Endothelial cell of umbilical vein (primary cell): Measurements from ENCODE around the gene ANP32B. TPM values are rescaled to one million over a fixed set of nuclear protein-coding genes. Genes with fewer than 3 reads are reported as not detected.

Source experiments
- BruUV-seq: library from RNA; stranded (reverse); fragments of 400-500 nt; replicated peaks from 2 replicates; lab custom pipeline; 2021; lab: Mats Ljungman, UMichigan
- CTCF ChIA-PET: fragments of 300-600, 350-600 bp; sonication (Branson Sonifier 250); formaldehyde crosslinking; loops from one replicate; lab custom pipeline; 2021; ENCODE audit warnings: antibody characterized with exemption, inconsistent platforms; lab: Charles Lee
- POLR2A ChIA-PET: fragments of 300-600, 350-600 bp; sonication (Branson Sonifier 250); formaldehyde crosslinking; loops from one replicate; lab custom pipeline; 2021; ENCODE audit warnings: antibody characterized with exemption, inconsistent platforms; lab: Charles Lee
- DNase-seq: peaks from one replicate; pipeline ENCODE4 v3.0.0-alpha.2; 2011; ENCODE audit warnings: low read depth, low spot score
- FAIRE-seq: peaks from 2 replicates; lab custom pipeline; 2011; peaks lifted over from hg19 to GRCh38; lab: Jason Lieb, UNC
- H2AFZ ChIP-seq: 2 replicates; pipeline ENCODE4 v1.6.0; 2012; ENCODE audit warnings: low read depth, low read length, control low read depth, inconsistent platforms
- H3K27ac ChIP-seq: 2 replicates; pipeline ENCODE4 v1.5.1; 2011; ENCODE audit warnings: low read depth, mild to moderate bottlenecking, control low read depth, low read length, moderate library complexity; ENCODE audit not compliant: insufficient read depth
- H3K27me3 ChIP-seq, 2 experiments: 2 replicates each; pipeline versions ENCODE4 v1.6.0 to v1.6.1; 2011; ENCODE audit warnings: low read length in 2 of 2, mixed read lengths in 1 of 2; ENCODE audit not compliant: control insufficient read depth in 2 of 2, insufficient read depth in 2 of 2
- H3K36me3 ChIP-seq, 2 experiments: 2 replicates in 1 of 2; 3 replicates in 1 of 2; pipeline ENCODE4 v1.5.1; 2011; ENCODE audit warnings: low read length in 2 of 2, mild to moderate bottlenecking in 1 of 2, moderate library complexity in 1 of 2; ENCODE audit not compliant: control insufficient read depth in 2 of 2, insufficient read depth in 2 of 2; ENCODE audit errors: extremely low read depth in 1 of 2
- H3K4me1 ChIP-seq: 3 replicates; pipeline ENCODE4 v1.5.1; 2011; ENCODE audit warnings: mild to moderate bottlenecking, low read length; ENCODE audit not compliant: control insufficient read depth, insufficient read depth; ENCODE audit errors: extremely low read depth
- H3K4me2 ChIP-seq: 2 replicates; pipeline ENCODE4 v1.6.1; 2011; ENCODE audit warnings: low read length, control low read depth, mixed read lengths; ENCODE audit not compliant: insufficient read depth
- H3K4me3 ChIP-seq, 3 experiments: fragments of 200-600 bp in 1 of 3; sonication (generic), shearing (Covaris generic) in 1 of 3; replicated peaks in 1 of 3; 2 replicates each; pipeline ENCODE4 v1.5.1; 2011 to 2016; ENCODE audit warnings: control low read depth in 3 of 3, low read length in 3 of 3, mild to moderate bottlenecking in 2 of 3, inconsistent platforms in 1 of 3, low read depth in 1 of 3, moderate library complexity in 1 of 3; ENCODE audit not compliant: insufficient read depth in 1 of 3
- H3K79me2 ChIP-seq: 2 replicates; pipeline ENCODE4 v1.6.0; 2012; ENCODE audit warnings: low read length, inconsistent platforms; ENCODE audit not compliant: control insufficient read depth, insufficient read depth
- H3K9ac ChIP-seq: replicated peaks from 2 replicates; pipeline ENCODE3; 2011; ENCODE audit warnings: low read length, control low read depth; ENCODE audit not compliant: insufficient read depth; ENCODE audit errors: extremely low read depth
- H3K9me1 ChIP-seq: replicated peaks from 3 replicates; pipeline ENCODE4 v1.6.0; 2011; ENCODE audit warnings: mild to moderate bottlenecking, low read length; ENCODE audit not compliant: control insufficient read depth, insufficient read depth; ENCODE audit errors: extremely low read depth
- H3K9me3 ChIP-seq: replicated peaks from 2 replicates; pipeline ENCODE4 v1.5.1; 2012; ENCODE audit warnings: low read length, inconsistent platforms; ENCODE audit not compliant: control insufficient read depth, insufficient read depth
- H4K20me1 ChIP-seq: replicated peaks from 2 replicates; pipeline ENCODE3; 2011; ENCODE audit warnings: mild to moderate bottlenecking, low read length; ENCODE audit not compliant: control insufficient read depth, insufficient read depth; ENCODE audit errors: extremely low read depth
- EZH2 ChIP-seq: IDR thresholded peaks from 2 replicates; pipeline ENCODE4 v1.6.1; 2012; ENCODE audit warnings: borderline replicate concordance, low read depth, mild to moderate bottlenecking, moderate library complexity, low read length, inconsistent platforms; ENCODE audit not compliant: severe bottlenecking
- FOS ChIP-seq: IDR thresholded peaks from 2 replicates; pipeline ENCODE4 v1.6.1; 2011; ENCODE audit warnings: mild to moderate bottlenecking, low read length, moderate library complexity, borderline replicate concordance; ENCODE audit not compliant: insufficient read depth
- GATA2 ChIP-seq: IDR thresholded peaks from 2 replicates; pipeline ENCODE4 v1.7.0; 2011; ENCODE audit warnings: low read depth, mild to moderate bottlenecking, moderate library complexity, mixed read lengths, low read length; ENCODE audit not compliant: insufficient read length, insufficient read depth
- JUN ChIP-seq: IDR thresholded peaks from 2 replicates; pipeline ENCODE4 v1.6.1; 2011; ENCODE audit warnings: borderline replicate concordance, low read depth; ENCODE audit not compliant: insufficient read length, insufficient read depth
- MYC ChIP-seq: IDR thresholded peaks from one replicate; pipeline ENCODE4 v1.6.1; 2011; ENCODE audit warnings: mild to moderate bottlenecking, low read depth, low read length
- POLR2A ChIP-seq: IDR thresholded peaks from 2 replicates; pipeline ENCODE4 v1.6.1; 2012; ENCODE audit warnings: low read depth, mild to moderate bottlenecking, control low read depth, low read length
- dilution Hi-C: fragments of 300-500 bp; cut with MboI; formaldehyde crosslinking; loops from one replicate; pipeline ENCODE4 v1.15.0; 2019; ENCODE audit warnings: low sequenced_read_pairs; ENCODE audit not compliant: extremely low pct_ligation_motif_present
- intact Hi-C: fragments of 100-400 bp; cut with micrococcal nuclease; formaldehyde crosslinking; loops from one replicate; pipeline ENCODE4 v1.10.0; 2022
- polyA plus RNA-seq, 4 experiments: library from polyadenylated mRNA; depleted of rRNA in 3 of 4; stranded (reverse) in 3 of 4; unstranded in 1 of 4; fragments of >200 nt; gene quantifications; 2 replicates each; pipeline versions ENCODE4 v1.2.1 to v1.2.3, GENCODE V29; 2011 to 2012; ENCODE audit warnings: missing spikeins in 1 of 4
- total RNA-seq: library from RNA; stranded (reverse); gene quantifications from 2 replicates; pipeline ENCODE4 v1.2.3, GENCODE V29; 2021
- TF ChIP-seq, protein P1 (sequence below), 2 donors: IDR thresholded peaks; 1 replicate in 1 of 2; 2 replicates in 1 of 2; pipeline ENCODE4 v1.5.1; 2011; ENCODE audit warnings: low read length in 2 of 2, mild to moderate bottlenecking in 2 of 2, moderate library complexity in 2 of 2, control low read depth in 1 of 2, inconsistent platforms in 1 of 2, low read depth in 1 of 2; ENCODE audit not compliant: insufficient read depth in 1 of 2; ENCODE audit errors: extremely low read depth in 1 of 2
- TF ChIP-seq, protein P2 (sequence below): IDR thresholded peaks from 2 replicates; pipeline ENCODE4 v1.6.1; 2011; ENCODE audit not compliant: insufficient read depth, insufficient read length

ANP32B gene
- total and polyA plus RNA-seq, 2 donors (not counting 3 experiments of a cell fraction or from before 2014, with no cell fraction given): 13.9 to 173 TPM

DNA sequence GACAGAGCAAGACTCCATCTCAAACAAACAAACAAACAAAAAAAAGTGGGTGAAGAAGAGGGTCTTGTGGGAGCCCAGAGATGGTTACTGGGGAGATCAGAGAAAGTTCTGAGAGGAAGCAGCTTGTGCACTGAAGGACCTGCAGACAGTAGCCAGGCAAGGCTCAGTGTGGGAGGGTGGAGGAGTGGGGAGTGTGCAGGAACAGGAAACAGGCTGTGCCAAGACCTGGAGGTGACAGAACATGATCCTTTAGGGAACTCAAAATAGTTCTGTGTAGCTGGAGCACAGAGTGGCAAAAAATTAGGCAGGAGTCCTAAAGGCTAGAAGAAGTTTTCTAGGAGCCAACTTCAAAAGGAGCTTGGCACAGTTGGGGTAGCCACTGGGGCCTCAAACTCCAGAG is 54.2 kb downstream of the ANP32B start:
- no TSS peak for BruUV-seq
- Histone ChIP-seq H4K20me1 (no peaks in the 10 kb centered on the region), H3K4me1 (peaks cover 13% of the 10 kb centered on the region), H3K79me2 (no peaks in the 10 kb centered on the region), H3K9me1 (no peaks in the 10 kb centered on the region), H3K9ac (no peak overlapping the region), H3K9me3 (no peaks in the 10 kb centered on the region), H3K27ac (no peak overlapping the region), H3K4me3 (no peak overlapping the region), H2AFZ (no peak overlapping the region), H3K27me3 (no peaks in the 10 kb centered on the region), H3K36me3 (no peaks in the 10 kb centered on the region), H3K4me2 (no peak overlapping the region)
- POLR2A ChIA-PET: interaction anchor here (0.7 kb wide), 1 partner anchor 19 kb away, joined by 3 read pairs; the partner anchor contains the start of gene NANS
- dilution Hi-C loops: no loop called here
- CTCF ChIA-PET: interaction anchor here (1.0 to 2.0 kb wide), 7 partner anchors 13 to 54 kb away, joined by 3 to 5 read pairs (median 4); partner anchors contain the start of genes ANP32B and NANS
- TF ChIP-seq, protein P1, sequence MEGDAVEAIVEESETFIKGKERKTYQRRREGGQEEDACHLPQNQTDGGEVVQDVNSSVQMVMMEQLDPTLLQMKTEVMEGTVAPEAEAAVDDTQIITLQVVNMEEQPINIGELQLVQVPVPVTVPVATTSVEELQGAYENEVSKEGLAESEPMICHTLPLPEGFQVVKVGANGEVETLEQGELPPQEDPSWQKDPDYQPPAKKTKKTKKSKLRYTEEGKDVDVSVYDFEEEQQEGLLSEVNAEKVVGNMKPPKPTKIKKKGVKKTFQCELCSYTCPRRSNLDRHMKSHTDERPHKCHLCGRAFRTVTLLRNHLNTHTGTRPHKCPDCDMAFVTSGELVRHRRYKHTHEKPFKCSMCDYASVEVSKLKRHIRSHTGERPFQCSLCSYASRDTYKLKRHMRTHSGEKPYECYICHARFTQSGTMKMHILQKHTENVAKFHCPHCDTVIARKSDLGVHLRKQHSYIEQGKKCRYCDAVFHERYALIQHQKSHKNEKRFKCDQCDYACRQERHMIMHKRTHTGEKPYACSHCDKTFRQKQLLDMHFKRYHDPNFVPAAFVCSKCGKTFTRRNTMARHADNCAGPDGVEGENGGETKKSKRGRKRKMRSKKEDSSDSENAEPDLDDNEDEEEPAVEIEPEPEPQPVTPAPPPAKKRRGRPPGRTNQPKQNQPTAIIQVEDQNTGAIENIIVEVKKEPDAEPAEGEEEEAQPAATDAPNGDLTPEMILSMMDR (IDR thresholded peaks at IDR 0.05; ENCODE audit: extremely low read depth in 1 of 2, insufficient read depth in 1 of 2, low read depth in 1 of 2, low read length in 2 of 2): no peak
- TF ChIP-seq GATA2 (no peak), MYC (no peak), FOS (no peak), JUN (no peak), EZH2 (no peak), POLR2A (no peak)
- TF ChIP-seq, protein P2, sequence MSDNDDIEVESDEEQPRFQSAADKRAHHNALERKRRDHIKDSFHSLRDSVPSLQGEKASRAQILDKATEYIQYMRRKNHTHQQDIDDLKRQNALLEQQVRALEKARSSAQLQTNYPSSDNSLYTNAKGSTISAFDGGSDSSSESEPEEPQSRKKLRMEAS: no peak
- DNase-seq (peak; percentile 25), FAIRE-seq (peak; percentile 95)
- intact Hi-C loops: no loop called here
